Endothelial cell of umbilical vein (primary cell): ENCODE measurements around the gene RNF126.

Experiments
- EZH2 ChIP-seq: IDR thresholded peaks from 2 replicates; pipeline ENCODE4 v1.6.1; 2012; ENCODE audit warnings: borderline replicate concordance, low read depth, mild to moderate bottlenecking, moderate library complexity, low read length, inconsistent platforms; ENCODE audit not compliant: severe bottlenecking
- FOS ChIP-seq: IDR thresholded peaks from 2 replicates; pipeline ENCODE4 v1.6.1; 2011; ENCODE audit warnings: mild to moderate bottlenecking, low read length, moderate library complexity, borderline replicate concordance; ENCODE audit not compliant: insufficient read depth
- GATA2 ChIP-seq: IDR thresholded peaks from 2 replicates; pipeline ENCODE4 v1.7.0; 2011; ENCODE audit warnings: low read depth, mild to moderate bottlenecking, moderate library complexity, mixed read lengths, low read length; ENCODE audit not compliant: insufficient read length, insufficient read depth
- JUN ChIP-seq: IDR thresholded peaks from 2 replicates; pipeline ENCODE4 v1.6.1; 2011; ENCODE audit warnings: borderline replicate concordance, low read depth; ENCODE audit not compliant: insufficient read length, insufficient read depth
- MYC ChIP-seq: IDR thresholded peaks from one replicate; pipeline ENCODE4 v1.6.1; 2011; ENCODE audit warnings: mild to moderate bottlenecking, low read depth, low read length
- POLR2A ChIP-seq: IDR thresholded peaks from 2 replicates; pipeline ENCODE4 v1.6.1; 2012; ENCODE audit warnings: low read depth, mild to moderate bottlenecking, control low read depth, low read length
- POLR2AphosphoS5 ChIP-seq: IDR thresholded peaks from 2 replicates; pipeline ENCODE4 v1.6.1; 2012; ENCODE audit warnings: low read depth, mild to moderate bottlenecking, control low read depth, low read length, moderate library complexity; ENCODE audit not compliant: insufficient read depth
- TF ChIP-seq, protein P1 (sequence below), 2 donors: IDR thresholded peaks; 1 replicate in 1 of 2; 2 replicates in 1 of 2; pipeline ENCODE4 v1.5.1; 2011; ENCODE audit warnings: low read length in 2 of 2, mild to moderate bottlenecking in 2 of 2, moderate library complexity in 2 of 2, control low read depth in 1 of 2, inconsistent platforms in 1 of 2, low read depth in 1 of 2; ENCODE audit not compliant: insufficient read depth in 1 of 2; ENCODE audit errors: extremely low read depth in 1 of 2
- TF ChIP-seq, protein P2 (sequence below): IDR thresholded peaks from 2 replicates; pipeline ENCODE4 v1.6.1; 2011; ENCODE audit not compliant: insufficient read depth, insufficient read length

DNA sequence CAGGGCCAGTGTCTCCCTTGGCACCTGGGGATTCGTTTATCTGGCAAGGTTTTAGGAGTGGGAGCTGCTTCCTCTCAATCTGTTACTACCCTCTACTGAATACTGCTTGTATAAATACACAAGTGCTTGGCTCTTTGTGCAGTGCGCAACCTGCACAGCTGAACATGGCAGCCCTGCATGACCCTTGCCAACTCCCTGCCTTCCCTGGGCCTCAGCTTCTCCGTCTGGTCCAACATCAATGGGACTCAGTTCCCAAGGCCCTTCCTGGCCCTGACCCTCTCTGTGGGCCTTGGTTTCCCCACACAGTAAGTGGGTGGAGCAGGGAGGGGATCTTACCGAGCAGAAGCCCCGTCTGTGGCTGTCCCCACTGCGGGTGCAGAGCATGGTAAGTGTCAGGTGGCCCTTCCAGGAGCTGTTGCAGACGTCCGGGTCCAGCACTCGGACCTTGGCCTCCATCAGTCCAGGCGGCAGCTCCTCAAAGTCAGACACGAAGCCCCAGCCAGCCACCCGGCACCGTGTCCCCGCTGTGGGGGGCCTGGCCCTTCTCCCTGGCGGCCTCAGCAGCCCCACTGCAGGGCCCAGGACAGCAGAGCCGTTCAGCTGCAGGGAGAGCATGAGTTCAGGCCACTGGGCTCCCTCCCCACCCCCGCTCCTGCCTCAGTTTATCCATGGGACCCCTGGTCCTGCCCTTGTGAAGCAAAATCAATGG lies 23.7 kb upstream of the RNF126 start:
- TF ChIP-seq EZH2 = no peak
- TF ChIP-seq, protein P1, sequence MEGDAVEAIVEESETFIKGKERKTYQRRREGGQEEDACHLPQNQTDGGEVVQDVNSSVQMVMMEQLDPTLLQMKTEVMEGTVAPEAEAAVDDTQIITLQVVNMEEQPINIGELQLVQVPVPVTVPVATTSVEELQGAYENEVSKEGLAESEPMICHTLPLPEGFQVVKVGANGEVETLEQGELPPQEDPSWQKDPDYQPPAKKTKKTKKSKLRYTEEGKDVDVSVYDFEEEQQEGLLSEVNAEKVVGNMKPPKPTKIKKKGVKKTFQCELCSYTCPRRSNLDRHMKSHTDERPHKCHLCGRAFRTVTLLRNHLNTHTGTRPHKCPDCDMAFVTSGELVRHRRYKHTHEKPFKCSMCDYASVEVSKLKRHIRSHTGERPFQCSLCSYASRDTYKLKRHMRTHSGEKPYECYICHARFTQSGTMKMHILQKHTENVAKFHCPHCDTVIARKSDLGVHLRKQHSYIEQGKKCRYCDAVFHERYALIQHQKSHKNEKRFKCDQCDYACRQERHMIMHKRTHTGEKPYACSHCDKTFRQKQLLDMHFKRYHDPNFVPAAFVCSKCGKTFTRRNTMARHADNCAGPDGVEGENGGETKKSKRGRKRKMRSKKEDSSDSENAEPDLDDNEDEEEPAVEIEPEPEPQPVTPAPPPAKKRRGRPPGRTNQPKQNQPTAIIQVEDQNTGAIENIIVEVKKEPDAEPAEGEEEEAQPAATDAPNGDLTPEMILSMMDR (IDR thresholded peaks at IDR 0.05; ENCODE audit: extremely low read depth in 1 of 2, insufficient read depth in 1 of 2, low read depth in 1 of 2, low read length in 2 of 2) = no peak
- no peak for TF ChIP-seq POLR2A
- no peak for TF ChIP-seq POLR2AphosphoS5
- no peak for TF ChIP-seq MYC
- TF ChIP-seq, protein P2, sequence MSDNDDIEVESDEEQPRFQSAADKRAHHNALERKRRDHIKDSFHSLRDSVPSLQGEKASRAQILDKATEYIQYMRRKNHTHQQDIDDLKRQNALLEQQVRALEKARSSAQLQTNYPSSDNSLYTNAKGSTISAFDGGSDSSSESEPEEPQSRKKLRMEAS = no peak
- no peak for TF ChIP-seq JUN
- no peak for TF ChIP-seq FOS
- no peak for TF ChIP-seq GATA2
